Liver (tissue), 3 donors: ENCODE data around the gene TENM3.

ENCODE experiments used
- JUND ChIP-seq, 2 donors: IDR thresholded peaks; 2 replicates each; pipeline ENCODE4 v1.6.1; 2016; ENCODE audit warnings: antibody characterized with exemption in 2 of 2
- RXRA ChIP-seq, 2 donors: IDR thresholded peaks; 2 replicates each; pipeline ENCODE4 v1.6.1; 2017 to 2018; ENCODE audit warnings: antibody characterized with exemption in 2 of 2, mild to moderate bottlenecking in 1 of 2
- SP1 ChIP-seq: IDR thresholded peaks from 2 replicates; pipeline ENCODE4 v1.6.1; 2018; ENCODE audit warnings: antibody characterized with exemption, mild to moderate bottlenecking
- TF ChIP-seq, protein P1 (sequence below): fragments of 150-350 bp; IDR thresholded peaks from 2 replicates; pipeline ENCODE4 v1.5.1; 2017; ENCODE audit warnings: improper control_type of control experiment, low read depth, low read length; ENCODE audit not compliant: missing input control
- TF ChIP-seq, protein P2 (sequence below): IDR thresholded peaks from 2 replicates; pipeline ENCODE4 v1.6.1; 2016; ENCODE audit warnings: antibody characterized with exemption
- donor health status: healthy.
- donor health status: healthy.

DNA sequence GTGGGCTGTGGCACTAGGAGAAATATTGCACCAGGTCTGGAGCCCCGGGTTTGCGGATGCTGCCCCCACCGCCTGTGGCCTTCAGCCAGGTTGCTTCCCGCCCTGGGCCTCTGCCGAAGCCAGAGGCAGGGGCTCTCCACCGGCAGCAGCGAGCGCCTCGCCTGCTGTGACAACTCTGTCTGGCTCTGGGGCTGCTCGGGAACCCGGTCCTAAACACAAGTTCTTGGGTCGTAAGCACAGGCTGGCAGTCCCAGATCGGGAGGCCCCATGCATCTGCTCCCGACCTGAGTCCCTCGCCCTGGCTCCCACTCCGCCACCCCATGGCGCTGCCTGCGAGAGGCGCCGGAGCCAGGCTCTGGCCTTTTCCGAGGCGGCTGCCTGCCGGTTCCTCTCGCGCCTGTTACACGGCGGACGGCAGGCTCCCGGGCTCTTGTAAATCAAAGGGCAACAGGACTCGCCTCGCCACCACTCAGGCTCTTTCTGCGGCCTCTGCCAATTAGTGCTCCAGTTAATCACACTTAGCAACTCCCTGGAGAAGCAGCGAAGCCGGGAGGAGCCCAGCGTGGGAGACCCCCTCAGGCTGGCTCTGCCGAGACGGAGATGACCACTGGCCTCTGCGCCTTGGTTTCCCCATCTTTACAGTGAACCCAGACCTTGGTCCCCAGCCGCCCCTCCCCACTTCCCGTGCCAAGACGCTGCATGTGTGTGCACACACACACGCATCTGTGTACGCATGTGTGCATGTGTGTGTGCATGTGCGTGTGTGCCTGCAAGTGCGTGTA is 564.8 kb downstream of the TENM3 start:
- TF ChIP-seq, protein P1, sequence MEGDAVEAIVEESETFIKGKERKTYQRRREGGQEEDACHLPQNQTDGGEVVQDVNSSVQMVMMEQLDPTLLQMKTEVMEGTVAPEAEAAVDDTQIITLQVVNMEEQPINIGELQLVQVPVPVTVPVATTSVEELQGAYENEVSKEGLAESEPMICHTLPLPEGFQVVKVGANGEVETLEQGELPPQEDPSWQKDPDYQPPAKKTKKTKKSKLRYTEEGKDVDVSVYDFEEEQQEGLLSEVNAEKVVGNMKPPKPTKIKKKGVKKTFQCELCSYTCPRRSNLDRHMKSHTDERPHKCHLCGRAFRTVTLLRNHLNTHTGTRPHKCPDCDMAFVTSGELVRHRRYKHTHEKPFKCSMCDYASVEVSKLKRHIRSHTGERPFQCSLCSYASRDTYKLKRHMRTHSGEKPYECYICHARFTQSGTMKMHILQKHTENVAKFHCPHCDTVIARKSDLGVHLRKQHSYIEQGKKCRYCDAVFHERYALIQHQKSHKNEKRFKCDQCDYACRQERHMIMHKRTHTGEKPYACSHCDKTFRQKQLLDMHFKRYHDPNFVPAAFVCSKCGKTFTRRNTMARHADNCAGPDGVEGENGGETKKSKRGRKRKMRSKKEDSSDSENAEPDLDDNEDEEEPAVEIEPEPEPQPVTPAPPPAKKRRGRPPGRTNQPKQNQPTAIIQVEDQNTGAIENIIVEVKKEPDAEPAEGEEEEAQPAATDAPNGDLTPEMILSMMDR: no peak
- TF ChIP-seq SP1: no peak
- no peak for TF ChIP-seq JUND (IDR thresholded peaks at IDR 0.05)
- no peak for TF ChIP-seq RXRA (IDR thresholded peaks at IDR 0.05)
- TF ChIP-seq, protein P2, sequence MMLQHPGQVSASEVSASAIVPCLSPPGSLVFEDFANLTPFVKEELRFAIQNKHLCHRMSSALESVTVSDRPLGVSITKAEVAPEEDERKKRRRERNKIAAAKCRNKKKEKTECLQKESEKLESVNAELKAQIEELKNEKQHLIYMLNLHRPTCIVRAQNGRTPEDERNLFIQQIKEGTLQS: no peak
